ENCODE results near the gene ATP2A2.
"Not testable (repeated sequence)": the region's sequence is repeated elsewhere in the genome, so short reads cannot be mapped to it uniquely, and the experiment has no call there.

Gene ATP2A2

DNA sequence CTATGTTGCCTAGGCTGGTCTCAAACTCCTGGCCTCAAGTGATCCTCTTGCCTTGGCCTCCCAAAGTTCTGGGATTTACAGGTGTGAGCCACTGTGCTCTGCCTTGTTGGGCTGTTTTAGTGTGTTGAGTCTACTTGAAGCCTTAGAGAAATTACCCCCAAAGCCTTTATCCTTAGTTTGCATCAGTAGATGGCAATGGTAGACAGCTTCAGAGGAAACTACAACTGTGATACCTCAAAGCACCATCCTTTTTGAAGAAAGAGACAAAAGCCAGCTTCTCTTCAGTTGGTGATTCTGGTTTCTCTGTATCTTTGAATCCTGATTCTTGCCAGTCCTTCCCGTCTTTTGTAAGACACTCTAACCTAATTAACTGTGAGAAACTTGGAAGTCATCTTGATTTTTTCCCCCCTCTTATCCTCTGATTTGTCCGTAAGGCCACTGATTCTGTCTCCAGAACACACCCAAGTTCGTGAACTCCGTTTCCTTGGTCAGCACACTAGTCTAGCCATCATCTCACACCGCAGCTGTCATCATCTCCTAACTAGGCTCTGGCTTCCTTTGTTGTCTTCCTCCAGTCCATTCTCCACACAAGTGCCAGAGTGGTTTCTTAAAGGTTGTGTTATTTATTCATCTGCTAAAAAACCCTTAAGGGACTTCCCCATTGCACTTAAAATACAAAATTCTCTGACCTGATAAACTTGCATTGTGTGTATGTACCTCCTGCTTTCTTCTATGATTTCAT is 20.2 kb downstream of the ATP2A2 start:
- no peak for DNase-seq

DNA sequence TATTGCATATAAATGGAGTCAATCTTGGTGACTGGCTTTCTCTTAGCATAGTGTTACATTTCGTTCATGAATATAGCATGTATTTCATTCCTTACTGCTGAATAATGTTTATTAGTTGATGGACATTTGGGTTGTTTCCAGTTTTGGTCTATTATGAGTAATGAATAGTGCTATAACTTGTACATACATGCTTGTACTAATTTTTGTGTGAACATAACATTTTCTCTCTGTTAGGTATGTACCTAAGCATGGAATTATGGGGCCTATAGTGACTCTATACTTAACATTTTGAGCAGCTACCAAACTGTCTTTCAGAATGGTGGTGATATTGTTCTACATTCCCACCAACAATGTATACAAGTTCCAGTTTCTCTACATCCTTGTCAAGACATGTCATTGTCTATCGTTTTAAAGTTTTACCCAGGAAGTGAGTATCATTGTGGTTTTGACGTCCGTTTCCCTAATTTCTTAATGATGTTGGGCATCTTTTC is 23.1 kb downstream of the ATP2A2 start:
- no peak for DNase-seq

DNA sequence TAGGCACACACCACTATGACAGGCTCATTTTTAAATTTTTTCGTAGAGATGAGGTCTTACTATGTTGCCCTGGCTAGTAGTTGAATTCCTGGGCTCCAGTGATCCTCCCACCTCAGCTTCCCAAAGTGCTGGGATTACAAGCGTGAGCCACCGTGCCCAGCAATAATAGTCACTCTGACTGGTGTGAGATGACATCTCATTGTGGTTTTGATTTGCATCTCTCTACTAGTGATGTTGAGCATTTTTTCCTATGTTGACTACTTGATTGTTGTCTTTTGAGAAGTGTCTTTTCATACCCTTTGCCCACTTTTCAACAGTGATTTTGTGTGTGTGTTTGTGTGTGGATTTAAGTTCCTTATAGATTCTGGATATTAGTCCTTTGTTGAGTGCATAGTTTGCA is 26.3 kb downstream of the ATP2A2 start:
- DNase-seq, result no peak

DNA sequence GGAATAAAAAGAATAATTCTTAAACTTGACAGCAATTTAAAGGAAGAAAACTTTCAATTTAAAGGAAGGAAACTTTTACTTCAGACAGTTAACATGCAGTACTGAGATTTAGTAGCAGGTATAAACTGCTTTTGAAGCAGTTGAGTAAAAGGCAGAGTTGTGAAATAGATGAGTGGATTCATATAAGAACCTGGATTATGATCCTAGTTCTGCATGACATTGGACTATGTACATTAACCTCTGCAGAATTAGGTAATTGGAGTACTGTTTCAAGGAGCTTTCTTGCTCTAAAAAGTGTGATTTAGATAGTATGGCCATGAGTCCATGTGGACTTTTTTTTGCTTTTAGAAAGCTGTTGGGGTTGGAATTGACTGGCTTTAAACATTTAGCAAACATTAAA is 29.7 kb downstream of the ATP2A2 start:
- no peak for DNase-seq

DNA sequence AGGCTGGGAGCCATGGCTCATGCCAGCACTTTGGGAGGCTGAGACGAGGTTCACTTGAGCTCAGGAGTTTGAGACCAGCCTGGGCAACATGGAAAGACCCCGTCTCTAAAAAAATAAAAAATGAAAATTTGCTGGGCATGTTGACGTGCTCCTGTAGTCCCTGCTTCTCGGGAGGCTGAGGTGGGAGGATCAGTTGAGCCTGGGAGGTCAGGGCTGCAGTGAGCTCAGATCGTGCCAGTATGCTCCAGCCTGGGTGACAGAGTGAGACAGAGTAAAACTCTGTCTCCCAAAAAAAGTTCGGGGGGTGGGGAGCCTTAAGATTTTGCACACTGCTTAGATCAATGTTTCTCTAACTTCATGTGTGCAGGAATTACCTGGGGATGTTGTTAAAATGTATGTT is 30.9 kb downstream of the ATP2A2 start:
- no peak for DNase-seq

DNA sequence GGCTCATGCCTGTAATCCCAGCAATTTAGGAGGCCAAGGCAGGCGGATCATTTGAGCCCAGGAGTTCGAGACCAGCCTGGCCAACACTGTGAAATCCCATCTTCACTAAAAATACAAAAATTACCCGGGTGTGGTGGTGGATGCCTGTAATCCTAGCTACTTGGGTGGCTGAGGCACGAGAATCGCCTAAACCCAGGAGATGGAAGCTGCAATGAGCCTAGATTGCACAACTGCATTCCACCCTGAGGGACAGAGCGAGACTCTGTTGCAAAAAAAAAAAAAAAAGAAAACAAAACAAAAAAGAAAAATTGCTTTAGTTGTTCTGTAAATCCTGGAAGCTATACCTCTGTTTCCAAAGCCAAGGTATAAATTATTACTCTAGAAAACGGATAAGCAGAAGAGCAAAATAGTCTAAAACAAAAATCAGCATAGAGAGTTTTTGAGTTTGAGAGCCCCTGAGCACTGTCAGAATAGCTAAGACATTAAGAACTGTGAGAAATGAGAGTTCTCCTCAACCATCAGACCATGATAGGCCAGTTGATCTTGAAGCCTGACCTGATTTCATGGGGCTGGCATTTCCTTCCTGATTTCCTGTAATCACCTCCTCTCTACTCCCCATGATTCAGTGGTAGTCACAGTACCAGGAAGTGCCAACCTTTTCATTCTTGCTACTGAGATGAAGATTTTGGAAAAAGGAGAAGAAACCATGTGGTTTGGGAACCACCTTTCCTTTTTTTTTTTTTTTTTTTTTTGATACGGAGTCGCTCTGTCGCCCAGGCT is 31.7 kb downstream of the ATP2A2 start:
- no peak for DNase-seq

DNA sequence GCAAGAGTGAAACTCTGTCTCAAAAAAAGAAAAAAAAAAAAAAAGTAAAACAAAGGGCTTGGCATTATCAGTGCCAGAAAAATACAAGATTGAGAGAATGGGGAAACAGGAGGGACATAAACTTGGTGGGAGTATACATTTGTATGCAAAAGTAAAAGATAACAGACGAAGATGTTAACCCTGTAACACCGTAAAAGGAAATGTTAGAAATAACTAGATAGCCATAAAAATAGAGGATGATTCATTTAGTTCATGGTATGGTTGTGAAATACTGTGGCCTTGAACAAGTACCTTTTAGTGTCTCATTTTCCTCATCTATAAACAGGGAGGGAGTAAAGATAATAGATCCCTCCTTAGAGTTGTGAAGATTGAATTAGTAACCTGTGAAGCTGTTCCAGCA is 33.3 kb downstream of the ATP2A2 start:
- DNase-seq, result no peak

DNA sequence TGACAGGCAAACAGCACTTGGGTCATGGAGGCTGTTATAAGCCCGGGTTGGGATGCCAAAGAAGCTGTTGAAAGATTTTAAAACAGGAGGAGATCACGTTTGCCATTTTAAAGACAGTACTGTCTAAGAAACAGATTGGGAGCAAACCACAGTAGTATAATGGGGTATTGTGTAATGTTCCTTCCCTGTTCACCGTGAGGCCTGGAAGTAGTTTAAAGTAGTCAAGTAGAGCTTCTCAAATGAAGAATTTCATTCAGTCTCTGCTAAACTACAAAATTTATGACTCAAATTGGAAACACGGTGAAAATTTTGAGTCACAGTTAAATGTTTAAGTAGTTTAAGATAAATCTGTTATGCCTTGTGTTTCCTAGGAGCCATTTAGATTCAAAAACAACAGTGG is 35.8 kb downstream of the ATP2A2 start:
- no peak for DNase-seq

DNA sequence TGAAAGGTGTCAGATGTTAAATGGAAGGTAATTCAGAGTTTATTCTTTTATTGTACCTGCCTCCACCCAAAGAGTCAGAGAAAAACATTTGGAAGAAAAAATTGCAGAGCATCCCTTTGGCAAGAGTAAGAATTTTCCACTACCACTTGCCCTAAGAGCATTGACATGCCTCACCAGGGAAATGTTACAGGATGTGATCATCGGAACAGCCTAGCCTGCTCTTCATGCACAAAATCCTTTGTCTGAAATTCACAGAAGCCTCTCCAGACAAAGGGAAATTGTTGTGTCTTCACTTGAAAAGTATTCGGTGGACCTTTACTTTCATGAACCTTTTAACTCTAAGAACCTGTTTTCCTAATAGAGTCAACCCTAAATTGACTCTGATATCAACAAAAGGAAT is 36.9 kb downstream of the ATP2A2 start:
- no peak for DNase-seq

DNA sequence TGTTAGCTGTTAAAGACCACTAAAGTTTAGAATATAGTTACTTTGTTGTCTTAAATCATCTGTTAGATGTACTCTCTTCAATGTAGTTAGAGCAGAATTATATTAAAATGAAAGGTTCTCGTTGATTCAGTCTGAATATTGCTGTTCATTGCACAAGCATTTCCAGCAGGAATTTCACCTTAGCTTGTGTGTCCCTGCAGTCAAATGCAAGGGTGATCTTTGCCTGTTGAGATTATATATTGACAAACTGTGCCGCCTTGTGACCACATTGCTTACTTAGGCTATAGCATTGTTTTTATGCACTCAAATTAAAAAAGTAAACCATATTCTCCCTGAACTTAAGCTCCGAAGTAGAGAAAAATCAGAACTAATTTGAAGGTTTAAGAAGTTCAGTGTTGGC is 39.5 kb downstream of the ATP2A2 start:
- no peak for DNase-seq

DNA sequence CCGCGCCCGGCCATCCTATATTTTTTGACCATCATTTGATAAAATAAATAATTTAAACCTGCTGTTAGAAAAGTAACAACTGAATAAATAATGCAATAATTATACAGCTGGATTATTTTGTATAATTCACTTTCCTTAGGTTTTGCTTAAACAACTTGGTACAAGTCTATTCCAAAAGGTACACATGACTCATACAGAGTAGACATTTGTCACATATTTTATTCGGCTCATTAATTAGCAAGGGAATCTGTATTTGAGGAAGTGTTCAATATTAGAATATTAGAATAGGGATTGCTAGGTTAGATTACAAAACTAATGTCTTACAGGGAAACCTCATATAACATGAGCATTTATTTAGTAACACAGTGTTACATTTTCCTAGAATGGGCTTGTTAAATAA is 48.7 kb downstream of the ATP2A2 start:
- DNase-seq, result no peak

DNA sequence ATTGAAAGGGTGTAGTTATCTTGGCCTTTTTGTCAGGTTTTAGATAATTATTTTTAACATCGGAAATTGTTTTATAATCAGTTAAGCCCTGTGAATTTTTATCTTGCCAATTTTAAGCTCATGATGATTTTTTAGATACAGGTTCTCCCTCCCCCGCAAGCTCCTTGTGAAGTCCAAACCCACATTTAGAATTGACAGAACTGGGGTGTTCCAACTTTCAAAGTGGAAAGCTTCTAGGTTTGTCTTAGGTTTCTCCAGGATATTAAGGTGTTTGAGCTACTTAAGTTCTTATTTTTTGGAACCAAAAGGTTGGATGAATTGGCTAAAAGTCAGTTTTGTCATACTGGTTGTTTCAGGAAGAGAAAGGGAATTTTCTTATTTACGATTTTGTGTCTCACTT is 49.1 kb downstream of the ATP2A2 start:
- no peak for DNase-seq

DNA sequence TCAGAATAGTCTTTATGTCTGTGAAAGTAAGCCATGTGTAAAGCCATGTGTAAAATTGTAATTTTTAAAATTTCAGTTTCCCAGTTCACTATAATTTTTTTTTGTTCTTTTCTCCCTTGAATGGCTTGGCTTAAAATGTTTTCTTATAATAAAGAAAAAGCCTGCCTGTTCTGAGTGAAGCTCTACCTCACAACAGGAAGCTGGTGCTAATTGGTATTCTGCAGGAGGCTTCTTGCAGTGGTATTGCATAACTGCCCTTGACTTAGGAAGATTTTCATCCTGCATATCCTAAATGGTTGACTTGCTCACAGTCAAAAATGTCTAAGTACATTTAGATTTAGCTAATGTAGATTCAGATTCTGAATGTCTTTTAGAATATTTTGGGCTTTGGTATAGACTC is 49.5 kb downstream of the ATP2A2 start:
- no peak for DNase-seq

DNA sequence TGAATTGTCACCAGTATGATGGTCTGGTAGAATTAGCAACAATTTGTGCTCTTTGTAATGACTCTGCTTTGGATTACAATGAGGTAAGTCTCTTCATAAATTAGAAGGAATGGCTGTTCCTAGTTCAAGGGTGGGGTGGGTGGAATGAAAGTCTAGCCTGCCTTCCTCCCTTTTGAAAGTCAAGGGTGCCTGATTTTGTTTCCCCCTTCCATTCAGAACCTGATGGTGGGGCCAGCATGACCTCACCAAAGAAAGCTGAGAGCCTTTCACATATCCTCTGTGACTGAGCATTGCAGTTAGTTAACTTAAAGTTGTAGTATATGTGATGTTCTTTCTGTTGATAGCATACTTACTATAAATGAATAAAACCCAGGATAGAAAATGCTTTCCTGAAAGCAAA is 52.2 kb downstream of the ATP2A2 start:
- no peak for DNase-seq

DNA sequence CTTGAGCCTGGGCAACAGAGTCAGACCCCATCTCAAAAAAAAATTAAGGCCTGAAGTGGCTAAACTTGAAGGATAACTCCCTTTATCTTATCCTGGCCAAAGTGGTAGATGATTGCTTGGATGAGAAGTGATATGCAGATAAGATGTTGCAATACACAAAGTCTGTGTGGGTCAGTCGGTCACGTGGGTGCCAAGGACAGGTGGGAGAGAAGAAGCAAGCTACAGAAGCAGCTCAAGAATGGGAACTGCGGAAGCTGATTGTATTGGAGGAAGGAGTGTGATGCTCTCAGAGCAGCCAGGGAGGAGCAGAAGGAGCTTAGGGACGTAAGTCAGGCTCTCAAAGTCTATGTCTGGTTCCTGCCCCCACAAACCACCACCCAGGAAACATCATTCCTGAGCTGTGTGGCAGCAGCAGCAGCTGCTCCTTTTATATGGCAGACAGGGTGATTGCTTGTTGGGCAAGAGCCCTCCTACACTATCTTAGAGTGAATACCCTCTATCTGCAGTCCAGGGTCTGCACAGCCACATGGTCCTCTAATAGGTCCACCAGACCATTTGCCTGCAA is 54.5 kb downstream of the ATP2A2 start:
- no peak for DNase-seq

DNA sequence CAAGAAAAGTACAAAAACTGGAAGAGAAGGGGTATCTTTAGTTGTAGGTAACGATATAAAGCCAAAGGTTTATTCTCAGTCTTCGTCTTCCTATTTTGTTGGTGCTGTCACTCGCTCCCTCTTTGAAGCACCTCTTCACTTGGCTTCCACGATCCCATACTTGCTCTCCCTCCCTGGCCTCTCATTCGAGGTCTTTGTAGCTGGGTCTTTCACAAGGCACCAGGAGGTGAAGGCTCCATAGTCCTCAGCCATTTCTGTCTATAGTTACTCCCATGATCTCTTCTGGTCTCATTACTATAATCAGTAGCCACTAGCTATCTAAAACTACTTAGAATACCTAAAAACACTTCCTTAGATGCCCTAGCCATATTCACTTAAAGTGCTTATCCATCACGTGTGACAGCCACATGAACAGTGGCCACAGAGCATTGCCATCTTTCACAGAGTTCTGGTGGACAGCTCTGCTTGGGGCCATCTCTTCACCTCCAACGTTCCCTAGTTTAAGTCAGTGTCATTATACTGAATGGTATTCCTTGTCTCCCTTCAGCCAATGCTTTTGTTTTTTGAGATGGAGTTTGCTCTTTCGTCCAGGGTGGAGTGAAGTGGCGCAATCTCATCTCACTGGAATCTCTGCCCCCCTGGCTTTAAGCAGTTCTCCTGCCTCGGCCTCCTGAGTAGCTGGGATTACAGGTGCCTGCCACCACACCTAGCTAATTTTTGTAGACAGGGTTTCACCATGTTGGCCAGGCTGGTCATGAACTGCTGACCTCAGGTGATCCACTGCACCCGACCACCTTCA is 57.1 kb downstream of the ATP2A2 start:
- DNase-seq, result no peak

DNA sequence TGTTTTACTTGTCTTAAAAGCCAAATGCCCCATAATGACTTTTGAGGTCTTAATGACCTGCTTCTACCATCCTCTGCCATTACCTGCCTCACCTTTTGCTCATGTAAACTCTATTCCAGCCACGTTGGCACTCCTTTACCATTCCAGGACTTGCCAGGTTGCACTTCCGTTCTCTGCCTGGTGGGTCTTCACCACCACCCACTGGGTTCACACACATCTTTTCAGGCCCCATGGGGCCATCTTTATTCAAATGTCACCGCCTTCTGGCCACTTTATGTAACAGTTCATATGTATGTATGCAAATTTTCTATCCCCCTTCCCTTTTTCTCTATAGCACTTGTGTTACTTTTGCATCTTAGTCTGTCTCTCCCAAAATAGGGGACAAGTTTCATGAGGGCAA is 57.7 kb downstream of the ATP2A2 start:
- DNase-seq, result no peak

DNA sequence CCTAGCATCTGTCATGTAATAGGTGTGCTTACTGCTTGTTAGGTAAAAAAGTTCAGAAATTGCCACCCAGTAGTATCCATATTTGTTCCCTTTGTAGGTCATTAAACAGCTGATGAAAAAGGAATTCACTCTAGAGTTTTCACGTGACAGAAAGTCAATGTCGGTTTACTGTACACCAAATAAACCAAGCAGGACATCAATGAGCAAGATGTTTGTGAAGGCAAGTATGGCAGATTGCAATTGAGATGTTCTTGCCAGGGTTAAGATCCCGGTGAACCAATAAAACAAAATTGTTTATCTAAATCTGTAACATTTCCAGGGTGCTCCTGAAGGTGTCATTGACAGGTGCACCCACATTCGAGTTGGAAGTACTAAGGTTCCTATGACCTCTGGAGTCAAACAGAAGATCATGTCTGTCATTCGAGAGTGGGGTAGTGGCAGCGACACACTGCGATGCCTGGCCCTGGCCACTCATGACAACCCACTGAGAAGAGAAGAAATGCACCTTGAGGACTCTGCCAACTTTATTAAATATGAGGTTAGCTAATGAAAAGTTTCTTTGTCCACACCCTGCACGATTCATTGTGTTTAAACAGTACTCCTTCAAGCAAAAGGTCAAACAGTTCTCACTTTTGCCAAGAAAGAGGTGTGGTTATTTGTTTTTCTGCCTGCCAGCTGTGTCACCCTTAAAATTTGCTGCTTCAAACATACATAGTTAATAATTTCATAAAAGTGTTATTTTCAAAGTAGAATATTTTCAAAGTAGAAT is 58.3 kb downstream of the ATP2A2 start:
- no peak for DNase-seq

DNA sequence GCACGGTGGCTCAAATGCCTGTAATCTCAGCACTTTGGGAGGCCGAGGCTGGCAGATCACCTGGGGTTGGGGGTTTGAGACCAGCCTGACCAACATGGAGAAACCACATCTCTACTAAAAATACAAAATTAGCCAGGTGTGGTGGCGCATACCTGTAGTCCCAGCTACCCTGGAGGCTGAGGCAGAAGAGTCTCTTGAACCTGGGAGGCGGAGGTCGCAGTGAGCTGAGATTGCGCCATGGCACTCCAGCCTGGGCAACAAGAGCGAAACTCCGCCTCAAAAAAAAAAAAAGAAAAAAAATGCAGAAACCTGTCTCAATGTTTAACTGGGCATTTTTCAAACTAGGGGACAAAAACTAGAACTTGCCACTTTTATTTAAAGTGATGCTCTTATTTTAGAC is 59.2 kb downstream of the ATP2A2 start:
- DNase-seq, result not testable (repeated sequence)

DNA sequence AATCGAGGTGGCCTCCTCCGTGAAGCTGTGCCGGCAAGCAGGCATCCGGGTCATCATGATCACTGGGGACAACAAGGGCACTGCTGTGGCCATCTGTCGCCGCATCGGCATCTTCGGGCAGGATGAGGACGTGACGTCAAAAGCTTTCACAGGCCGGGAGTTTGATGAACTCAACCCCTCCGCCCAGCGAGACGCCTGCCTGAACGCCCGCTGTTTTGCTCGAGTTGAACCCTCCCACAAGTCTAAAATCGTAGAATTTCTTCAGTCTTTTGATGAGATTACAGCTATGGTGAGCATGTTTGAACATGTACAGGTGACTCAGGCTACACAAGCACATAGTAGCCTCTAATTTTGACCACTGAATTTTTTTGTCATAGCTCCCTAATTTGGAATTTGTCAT is 59.7 kb downstream of the ATP2A2 start:
- DNase-seq, result no peak

DNA sequence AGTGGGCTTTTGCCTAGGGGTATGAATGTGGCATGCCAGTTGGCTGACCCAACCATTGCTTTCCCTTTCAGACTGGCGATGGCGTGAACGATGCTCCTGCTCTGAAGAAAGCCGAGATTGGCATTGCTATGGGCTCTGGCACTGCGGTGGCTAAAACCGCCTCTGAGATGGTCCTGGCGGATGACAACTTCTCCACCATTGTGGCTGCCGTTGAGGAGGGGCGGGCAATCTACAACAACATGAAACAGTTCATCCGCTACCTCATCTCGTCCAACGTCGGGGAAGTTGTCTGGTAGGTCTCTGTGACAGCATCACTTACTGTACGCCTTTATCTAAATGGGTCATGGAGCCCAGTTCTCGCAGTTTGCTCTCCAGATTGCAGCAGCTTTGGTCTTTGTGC is 61.1 kb downstream of the ATP2A2 start:
- DNase-seq, result no peak

DNA sequence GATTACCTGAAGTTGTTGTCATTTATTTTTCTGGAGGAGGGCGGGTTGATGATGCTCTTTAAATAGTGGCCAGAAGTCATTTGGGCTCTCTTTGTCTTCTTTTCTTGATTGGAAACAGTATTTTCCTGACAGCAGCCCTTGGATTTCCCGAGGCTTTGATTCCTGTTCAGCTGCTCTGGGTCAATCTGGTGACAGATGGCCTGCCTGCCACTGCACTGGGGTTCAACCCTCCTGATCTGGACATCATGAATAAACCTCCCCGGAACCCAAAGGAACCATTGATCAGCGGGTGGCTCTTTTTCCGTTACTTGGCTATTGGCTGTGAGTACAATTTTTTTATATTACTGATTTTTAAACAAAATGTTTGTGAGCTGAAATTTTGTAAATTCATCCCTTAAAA is 62.1 kb downstream of the ATP2A2 start:
- DNase-seq, result no peak

Measured in activated CD4-positive, alpha-beta T cell treated with anti-CD3 and anti-CD28 coated beads for 4 hours (primary cell).